Measurements from ENCODE around the gene CTU2. TPM values are rescaled to one million over a fixed set of nuclear protein-coding genes. Genes with fewer than 3 reads are reported as not detected.

Gene CTU2
- total RNA-seq, 4 donors from 2014 or later, result 7.7 to 21.2 (median 13.6) TPM

DNA sequence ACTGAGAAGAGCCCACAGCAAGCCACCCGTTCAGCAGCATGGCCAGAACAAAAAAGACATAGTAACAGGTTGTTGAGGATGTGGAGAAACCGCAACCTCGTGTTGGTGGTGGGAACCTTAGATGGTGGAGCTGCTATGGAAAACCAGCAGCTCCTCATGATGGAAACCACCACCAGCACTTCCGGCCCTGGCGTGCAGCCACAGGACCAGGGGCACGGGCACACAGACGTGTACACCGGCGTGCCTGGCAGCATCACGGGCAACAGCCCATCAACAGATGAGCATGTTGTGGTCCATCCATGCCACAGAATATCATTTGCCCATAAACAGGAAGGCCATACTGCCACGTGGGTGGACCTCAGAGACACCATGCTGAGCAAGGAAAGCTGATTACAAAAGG lies 11.9 kb downstream of the CTU2 start:
- no peaks in the 10 kb centered on the region for H3K27me3 ChIP-seq
- H3K9me3 ChIP-seq, result no peaks in the 10 kb centered on the region
- H3K4me3 ChIP-seq (replicated peaks in 1 of 3), result no peak overlapping the region
- no peak overlapping the region for H3K27ac ChIP-seq
- intact Hi-C loops (cut with DNase I), result no loop called here
- H3K4me1 ChIP-seq, result peaks cover 0 to 4% of the 10 kb centered on the region in 2 donors
- peaks cover 72 to 80% of the 10 kb centered on the region in 2 donors for H3K36me3 ChIP-seq
- DNase-seq, result no peak
- TF ChIP-seq, protein P1, sequence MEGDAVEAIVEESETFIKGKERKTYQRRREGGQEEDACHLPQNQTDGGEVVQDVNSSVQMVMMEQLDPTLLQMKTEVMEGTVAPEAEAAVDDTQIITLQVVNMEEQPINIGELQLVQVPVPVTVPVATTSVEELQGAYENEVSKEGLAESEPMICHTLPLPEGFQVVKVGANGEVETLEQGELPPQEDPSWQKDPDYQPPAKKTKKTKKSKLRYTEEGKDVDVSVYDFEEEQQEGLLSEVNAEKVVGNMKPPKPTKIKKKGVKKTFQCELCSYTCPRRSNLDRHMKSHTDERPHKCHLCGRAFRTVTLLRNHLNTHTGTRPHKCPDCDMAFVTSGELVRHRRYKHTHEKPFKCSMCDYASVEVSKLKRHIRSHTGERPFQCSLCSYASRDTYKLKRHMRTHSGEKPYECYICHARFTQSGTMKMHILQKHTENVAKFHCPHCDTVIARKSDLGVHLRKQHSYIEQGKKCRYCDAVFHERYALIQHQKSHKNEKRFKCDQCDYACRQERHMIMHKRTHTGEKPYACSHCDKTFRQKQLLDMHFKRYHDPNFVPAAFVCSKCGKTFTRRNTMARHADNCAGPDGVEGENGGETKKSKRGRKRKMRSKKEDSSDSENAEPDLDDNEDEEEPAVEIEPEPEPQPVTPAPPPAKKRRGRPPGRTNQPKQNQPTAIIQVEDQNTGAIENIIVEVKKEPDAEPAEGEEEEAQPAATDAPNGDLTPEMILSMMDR (IDR thresholded peaks at IDR 0.05), result no peak
- no peak for TF ChIP-seq POLR2A (IDR thresholded peaks at IDR 0.05)
- WGBS, 2 donors, result 90 to 94% methylated on average over 11 of the region's 11 CpGs

DNA sequence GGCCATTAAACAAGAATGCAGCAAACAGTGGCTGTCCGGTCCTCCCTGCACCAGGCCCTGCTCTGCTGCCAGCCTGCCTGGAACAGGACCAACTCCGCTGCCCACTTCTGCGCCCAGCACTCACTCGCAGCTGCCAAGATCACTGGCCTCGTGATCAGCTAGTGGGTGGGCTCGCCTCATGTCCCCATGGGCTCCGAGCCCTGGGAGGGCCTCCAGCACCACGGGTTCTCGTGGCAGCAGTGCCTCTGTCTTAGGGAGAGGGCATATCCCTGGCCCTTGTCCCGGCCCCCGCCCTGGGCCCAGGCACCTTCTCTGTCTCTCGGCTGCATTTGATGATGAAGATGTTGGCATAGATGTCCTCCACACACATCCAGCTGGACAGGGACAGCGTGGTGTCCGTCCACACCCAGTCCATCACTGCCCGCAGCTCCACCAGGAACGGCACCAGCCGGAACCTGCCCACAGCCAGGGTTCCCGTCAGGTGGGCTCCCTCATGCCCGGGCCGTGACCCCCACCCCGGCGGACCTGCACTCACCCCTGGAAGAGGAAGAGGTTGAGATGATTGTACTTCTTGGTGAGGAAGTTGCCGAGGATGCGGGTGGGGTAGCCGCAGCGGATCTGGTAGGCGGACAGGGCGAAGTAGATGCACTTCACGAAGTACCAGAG lies 13.1 kb downstream of the CTU2 start:
- intact Hi-C loops (cut with DNase I), result no loop called here
- no peaks in the 10 kb centered on the region for H3K27me3 ChIP-seq

DNA sequence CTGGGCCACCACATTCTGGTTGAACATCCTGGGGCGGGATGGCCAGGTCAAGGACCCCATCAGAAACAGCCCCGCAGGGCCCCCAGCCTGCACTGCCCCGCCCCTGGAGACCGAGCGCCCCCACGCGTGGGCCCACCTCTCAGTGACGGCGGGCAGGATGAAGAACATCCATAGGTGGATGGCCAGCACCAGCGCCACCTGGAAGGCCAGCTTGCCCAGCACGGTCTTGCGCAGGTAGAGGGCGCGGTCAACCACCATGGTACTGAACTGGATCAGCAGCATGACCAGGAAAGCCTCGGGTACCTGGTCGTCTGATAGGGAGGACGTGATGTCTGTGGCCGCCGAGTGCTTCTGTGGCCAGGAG lies 13.6 kb downstream of the CTU2 start:
- 91 to 97% methylated on average over 5 to 16 of the region's 19 CpGs for WGBS, 2 donors
- H3K36me3 ChIP-seq, result peaks cover 73 to 83% of the 10 kb centered on the region in 2 donors
- TF ChIP-seq, protein P1 (IDR thresholded peaks at IDR 0.05), result no peak
- no peak for TF ChIP-seq POLR2A (IDR thresholded peaks at IDR 0.05)
- H3K9me3 ChIP-seq, result no peaks in the 10 kb centered on the region
- peaks cover 0 to 4% of the 10 kb centered on the region in 2 donors for H3K4me1 ChIP-seq
- intact Hi-C loops (cut with DNase I), result no loop called here
- H3K27ac ChIP-seq, result no peak overlapping the region
- no peaks in the 10 kb centered on the region for H3K27me3 ChIP-seq
- no peak overlapping the region for H3K4me3 ChIP-seq (replicated peaks in 1 of 3)
- no peak for DNase-seq

More for the DNA sequence above, 13.1 kb downstream of the CTU2 start:
- Histone ChIP-seq H3K36me3 (peaks cover 76 to 83% of the 10 kb centered on the region in 2 donors), H3K4me3 (replicated peaks in 1 of 3) (no peak overlapping the region), H3K9me3 (no peaks in the 10 kb centered on the region), H3K27ac (peak overlapping the region in 1 of 3 donors; percentile 6), H3K4me1 (peaks cover 0 to 4% of the 10 kb centered on the region in 2 donors)
- no peak for TF ChIP-seq POLR2A (IDR thresholded peaks at IDR 0.05)
- TF ChIP-seq, protein P1 (IDR thresholded peaks at IDR 0.05), result no peak
- WGBS, 2 donors, result 81 to 90% methylated on average over 4 to 23 of the region's 29 CpGs
- DNase-seq, result peak; percentile 83 to 85

DNA sequence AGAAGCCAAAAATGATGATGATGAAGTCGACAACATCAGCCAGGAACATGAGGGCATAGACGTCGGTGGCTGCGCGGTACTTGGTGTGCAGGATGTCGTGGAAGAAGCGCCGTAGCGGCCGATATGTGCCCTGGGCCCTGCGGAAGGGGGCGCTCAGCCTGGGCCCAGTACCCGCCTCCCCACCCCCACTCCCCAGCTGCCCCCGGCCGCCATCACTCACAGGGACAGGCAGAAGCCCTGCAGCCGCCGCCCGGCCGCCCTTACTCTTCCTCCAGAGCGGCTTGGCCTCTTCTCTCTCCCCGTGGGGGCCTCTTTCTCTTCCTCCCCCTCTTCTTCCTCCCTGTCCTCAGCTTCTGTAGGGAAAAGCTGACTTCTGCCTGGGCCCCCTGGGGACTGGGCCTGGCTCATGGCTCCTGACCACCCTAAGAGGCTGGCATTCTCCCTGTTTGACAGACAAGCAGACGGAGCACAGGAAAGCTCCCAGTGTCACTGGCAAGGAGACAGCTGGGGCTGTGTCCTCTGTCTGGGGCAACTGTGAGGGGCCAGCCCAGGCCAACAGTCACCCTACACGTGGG lies 14.2 kb downstream of the CTU2 start:
- peaks cover 0 to 4% of the 10 kb centered on the region in 2 donors for H3K4me1 ChIP-seq
- intact Hi-C loops (cut with DNase I), result no loop called here
- no peaks in the 10 kb centered on the region for H3K9me3 ChIP-seq
- DNase-seq, result no peak
- WGBS, 2 donors, result 92 to 93% methylated on average over 18 to 22 of the region's 23 CpGs
- no peak overlapping the region for H3K4me3 ChIP-seq (replicated peaks in 1 of 3)
- no peak overlapping the region for H3K27ac ChIP-seq
- H3K27me3 ChIP-seq, result no peaks in the 10 kb centered on the region
- peaks cover 68 to 83% of the 10 kb centered on the region in 2 donors for H3K36me3 ChIP-seq
- no peak for TF ChIP-seq POLR2A (IDR thresholded peaks at IDR 0.05)
- TF ChIP-seq, protein P1 (IDR thresholded peaks at IDR 0.05), result no peak

DNA sequence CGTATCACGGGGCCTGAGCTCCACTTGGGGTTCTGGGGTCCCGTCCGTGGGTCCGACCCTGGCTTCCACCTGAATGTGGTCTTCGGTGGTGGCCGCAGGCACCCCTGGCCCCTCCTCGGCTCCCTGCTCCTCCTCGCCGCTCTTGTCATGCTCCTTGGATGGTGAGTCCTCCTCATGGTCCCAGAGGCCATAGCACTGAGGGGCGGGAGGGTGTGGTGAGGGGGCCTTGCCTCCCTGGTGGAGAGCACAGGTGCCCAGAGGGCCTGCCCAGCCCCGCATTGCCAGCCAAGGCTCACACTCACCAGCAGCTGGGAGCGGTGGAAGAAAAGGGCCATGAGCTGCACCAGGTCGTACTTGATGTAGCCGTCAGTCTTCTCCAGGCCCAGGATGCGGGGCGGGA lies 14.9 kb downstream of the CTU2 start:
- peaks cover 0 to 4% of the 10 kb centered on the region in 2 donors for H3K4me1 ChIP-seq
- no peak for DNase-seq
- TF ChIP-seq, protein P1 (IDR thresholded peaks at IDR 0.05), result no peak
- TF ChIP-seq POLR2A (IDR thresholded peaks at IDR 0.05), result no peak
- whole genome bisulfite sequencing, 2 donors, result 95 to 98% methylated on average over 15 to 17 of the region's 17 CpGs
- H3K27me3 ChIP-seq, result no peaks in the 10 kb centered on the region
- H3K4me3 ChIP-seq (replicated peaks in 1 of 3), result no peak overlapping the region
- intact Hi-C loops (cut with DNase I), result no loop called here
- H3K9me3 ChIP-seq, result no peaks in the 10 kb centered on the region
- H3K36me3 ChIP-seq, result peaks cover 66 to 82% of the 10 kb centered on the region in 2 donors
- no peak overlapping the region for H3K27ac ChIP-seq

All from thyroid gland (tissue), 4 donors.